ENCODE data around the gene ADAMTS17. TPM values are rescaled to one million over a fixed set of nuclear protein-coding genes. Genes with fewer than 3 reads are reported as not detected.

ADAMTS17 gene
- total and polyA plus RNA-seq, 9 of the 15 experiments (the other 6 are each of a cell fraction or from before 2014, with no cell fraction given) = 0.01 to 0.14 (median 0.07) TPM; not detected in 6

GRCh38 chr15:100183921-100184495 lies 157.8 kb downstream of the ADAMTS17 start (continued):
- TF ChIP-seq, protein P1, sequence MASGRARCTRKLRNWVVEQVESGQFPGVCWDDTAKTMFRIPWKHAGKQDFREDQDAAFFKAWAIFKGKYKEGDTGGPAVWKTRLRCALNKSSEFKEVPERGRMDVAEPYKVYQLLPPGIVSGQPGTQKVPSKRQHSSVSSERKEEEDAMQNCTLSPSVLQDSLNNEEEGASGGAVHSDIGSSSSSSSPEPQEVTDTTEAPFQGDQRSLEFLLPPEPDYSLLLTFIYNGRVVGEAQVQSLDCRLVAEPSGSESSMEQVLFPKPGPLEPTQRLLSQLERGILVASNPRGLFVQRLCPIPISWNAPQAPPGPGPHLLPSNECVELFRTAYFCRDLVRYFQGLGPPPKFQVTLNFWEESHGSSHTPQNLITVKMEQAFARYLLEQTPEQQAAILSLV (tag; IDR thresholded peaks at IDR 0.05) = no peak
- no peak for TF ChIP-seq NFRKB (IDR thresholded peaks at IDR 0.05; ENCODE audit: low read depth)
- TF ChIP-seq FIP1L1 (IDR thresholded peaks at IDR 0.05; ENCODE audit: low read depth, low read length, poor library complexity, severe bottlenecking) = no peak
- no peak for TF ChIP-seq PURB (CRISPR knock-in tag; IDR thresholded peaks at IDR 0.05; ENCODE audit: low read depth)
- TF ChIP-seq NR2F6 (CRISPR knock-in tag; IDR thresholded peaks at IDR 0.05) = no peak
- no peak for TF ChIP-seq HDAC2 (IDR thresholded peaks at IDR 0.05)
- TF ChIP-seq, protein P2, sequence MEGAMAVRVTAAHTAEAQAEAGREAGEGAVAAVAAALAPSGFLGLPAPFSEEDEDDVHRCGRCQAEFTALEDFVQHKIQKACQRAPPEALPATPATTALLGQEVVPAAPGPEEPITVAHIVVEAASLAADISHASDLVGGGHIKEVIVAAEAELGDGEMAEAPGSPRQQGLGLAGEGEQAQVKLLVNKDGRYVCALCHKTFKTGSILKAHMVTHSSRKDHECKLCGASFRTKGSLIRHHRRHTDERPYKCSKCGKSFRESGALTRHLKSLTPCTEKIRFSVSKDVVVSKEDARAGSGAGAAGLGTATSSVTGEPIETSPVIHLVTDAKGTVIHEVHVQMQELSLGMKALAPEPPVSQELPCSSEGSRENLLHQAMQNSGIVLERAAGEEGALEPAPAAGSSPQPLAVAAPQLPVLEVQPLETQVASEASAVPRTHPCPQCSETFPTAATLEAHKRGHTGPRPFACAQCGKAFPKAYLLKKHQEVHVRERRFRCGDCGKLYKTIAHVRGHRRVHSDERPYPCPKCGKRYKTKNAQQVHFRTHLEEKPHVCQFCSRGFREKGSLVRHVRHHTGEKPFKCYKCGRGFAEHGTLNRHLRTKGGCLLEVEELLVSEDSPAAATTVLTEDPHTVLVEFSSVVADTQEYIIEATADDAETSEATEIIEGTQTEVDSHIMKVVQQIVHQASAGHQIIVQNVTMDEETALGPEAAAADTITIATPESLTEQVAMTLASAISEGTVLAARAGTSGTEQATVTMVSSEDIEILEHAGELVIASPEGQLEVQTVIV (CRISPR knock-in tag; IDR thresholded peaks at IDR 0.05; ENCODE audit: borderline replicate concordance) = no peak
- TF ChIP-seq CXXC5 (CRISPR knock-in tag; IDR thresholded peaks at IDR 0.05) = no peak
- no peak for TF ChIP-seq RFX5 (IDR thresholded peaks at IDR 0.05; ENCODE audit: low read depth, low read length)
